NB4 (cell line): ENCODE data around the gene GPX4.

Experiments
- CTCF ChIP-seq: IDR thresholded peaks from one replicate; pipeline ENCODE4 v1.5.1; 2012; ENCODE audit warnings: low read depth, low read length
- MAX ChIP-seq: IDR thresholded peaks from 2 replicates; pipeline ENCODE4 v1.6.1; 2011; ENCODE audit warnings: low read depth, low read length
- MYC ChIP-seq: IDR thresholded peaks from 2 replicates; pipeline ENCODE4 v1.6.1; 2011; ENCODE audit warnings: low read depth, low read length
- POLR2A ChIP-seq: IDR thresholded peaks from 2 replicates; pipeline ENCODE4 v1.6.1; 2011; ENCODE audit warnings: mild to moderate bottlenecking; ENCODE audit not compliant: insufficient read length; ENCODE audit errors: extremely low read depth

DNA sequence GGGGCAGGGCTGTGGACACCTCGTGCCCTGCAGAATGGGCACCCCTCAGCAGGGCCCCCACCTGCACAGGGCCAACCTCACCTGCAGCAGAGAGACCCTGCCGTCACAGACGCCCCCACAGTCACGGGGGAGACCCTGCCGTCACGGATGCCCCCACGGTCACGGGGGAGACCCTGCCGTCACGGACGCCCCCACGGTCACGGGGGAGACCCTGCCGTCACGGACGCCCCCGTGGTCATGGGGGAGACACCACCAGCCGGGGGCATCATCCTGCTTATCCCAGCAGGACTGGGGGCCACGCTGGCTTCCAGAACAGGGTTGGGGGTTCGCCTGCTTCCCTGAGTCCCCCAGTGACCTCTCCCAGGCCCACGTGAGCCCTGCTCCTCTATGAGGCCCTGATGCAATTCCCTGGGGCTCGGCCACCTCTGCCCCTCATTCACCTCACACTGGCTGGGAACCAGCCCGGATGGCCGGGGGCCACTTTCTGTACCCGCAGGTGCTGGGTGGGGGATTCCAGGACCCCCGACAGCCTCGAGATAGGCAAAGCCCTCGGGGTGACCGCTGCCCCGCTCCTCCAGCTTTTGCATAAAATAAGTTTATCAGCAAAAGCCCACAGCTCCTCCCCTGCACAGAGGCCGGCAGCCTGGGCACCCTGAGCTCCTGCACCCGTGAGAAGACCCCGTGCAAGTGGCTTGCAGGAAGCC is 46.7 kb downstream of the GPX4 start:
- TF ChIP-seq POLR2A (no peak), CTCF (no peak), MAX (no peak), MYC (no peak)
